NB4 (cell line): ENCODE results near the gene COBL.

Experiments used
- CTCF ChIP-seq: IDR thresholded peaks from one replicate; pipeline ENCODE4 v1.5.1; 2012; ENCODE audit warnings: low read depth, low read length
- MYC ChIP-seq: IDR thresholded peaks from 2 replicates; pipeline ENCODE4 v1.6.1; 2011; ENCODE audit warnings: low read depth, low read length

DNA sequence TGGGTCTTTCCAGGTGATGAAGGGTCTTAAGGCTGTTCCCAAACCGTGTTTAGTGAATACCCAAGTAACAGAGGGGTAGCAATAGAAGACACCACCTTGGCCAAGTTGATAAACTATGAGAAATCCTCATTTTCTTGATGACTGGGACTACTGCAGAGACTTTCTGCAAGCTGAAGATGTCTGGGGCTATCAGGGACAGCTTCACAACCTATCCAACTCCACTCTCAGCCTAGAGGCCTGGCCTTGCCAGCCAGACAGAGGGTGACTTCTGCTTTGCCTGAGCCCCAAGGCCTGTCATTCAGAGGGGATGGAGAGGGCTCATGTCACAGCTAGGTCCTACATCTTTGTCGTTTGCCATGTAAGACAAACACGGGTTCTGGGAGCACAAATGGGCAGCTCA is 278.0 kb downstream of the COBL start:
- TF ChIP-seq CTCF = no peak
- no peak for TF ChIP-seq MYC
